Endodermal cell (in vitro differentiated cells): ENCODE results near the gene KCNH5. TPM values are rescaled to one million over a fixed set of nuclear protein-coding genes. Genes with fewer than 3 reads are reported as not detected.
A peak's percentile ranks its signal among the peaks of the same experiment; 100 is the strongest.

Experiments used
- DNase-seq: peaks from one replicate; pipeline ENCODE4 v3.0.0-alpha.2; 2017
- H3K27ac ChIP-seq: 2 replicates; pipeline ENCODE4 v1.5.1; 2013; ENCODE audit warnings: mild to moderate bottlenecking, low read depth, low read length, moderate library complexity
- H3K27me3 ChIP-seq: 2 replicates; pipeline ENCODE4 v1.6.1; 2013; ENCODE audit warnings: mild to moderate bottlenecking, low read length, moderate library complexity; ENCODE audit not compliant: insufficient read depth, control insufficient read depth, poor library complexity, severe bottlenecking
- H3K36me3 ChIP-seq: 2 replicates; pipeline ENCODE4 v1.7.0; 2013; ENCODE audit warnings: mild to moderate bottlenecking, low read length, moderate library complexity; ENCODE audit not compliant: control insufficient read depth, insufficient read depth
- H3K4me1 ChIP-seq: one replicate; pipeline ENCODE4 v1.7.0; 2013; ENCODE audit warnings: low read length; ENCODE audit not compliant: control insufficient read depth, insufficient read depth
- H3K4me3 ChIP-seq: 2 replicates; pipeline ENCODE4 v1.5.1; 2013; ENCODE audit warnings: mild to moderate bottlenecking, low read length, moderate library complexity
- H3K9ac ChIP-seq: 2 replicates; pipeline ENCODE4 v1.6.1; 2013; ENCODE audit warnings: mild to moderate bottlenecking, low read length, moderate library complexity; ENCODE audit not compliant: poor library complexity, severe bottlenecking; ENCODE audit errors: extremely low read depth
- H3K9me3 ChIP-seq: 2 replicates; pipeline ENCODE4 v1.6.1; 2013; ENCODE audit warnings: mild to moderate bottlenecking, low read length, moderate library complexity; ENCODE audit not compliant: control insufficient read depth
- H3K27ac Mint-ChIP-seq: 2 replicates; pipeline ENCODE4 v1.8.0; 2020; ENCODE audit warnings: mixed read lengths
- H3K27me3 Mint-ChIP-seq: 2 replicates; pipeline ENCODE4 v1.8.0; 2021; ENCODE audit warnings: mild to moderate bottlenecking, mixed read lengths; ENCODE audit not compliant: insufficient read depth
- H3K36me3 Mint-ChIP-seq: 2 replicates; pipeline ENCODE4 v1.8.0; 2020; ENCODE audit warnings: low read depth, mixed read lengths
- H3K4me1 Mint-ChIP-seq: 2 replicates; pipeline ENCODE4 v1.8.0; 2020; ENCODE audit warnings: mixed read lengths
- H3K4me3 Mint-ChIP-seq: 2 replicates; pipeline ENCODE4 v1.8.0; 2020; ENCODE audit warnings: mild to moderate bottlenecking, moderate library complexity, mixed read lengths
- H3K9me3 Mint-ChIP-seq: 2 replicates; pipeline ENCODE4 v1.8.0; 2020; ENCODE audit warnings: mild to moderate bottlenecking, mixed read lengths
- WGBS, 2 experiments: methylation state at CpG; one replicate each; pipeline versions ENCODE4 v1.1.5 to v1.1.7; 2013; ENCODE audit warnings: missing lambda C conversion rate in 2 of 2, mixed read lengths in 1 of 2; ENCODE audit not compliant: insufficient coverage in 1 of 2, insufficient read length in 1 of 2; 5-methylcytosine and 5-hydroxymethylcytosine counted together
- total RNA-seq, 2 donors: library from RNA; stranded (reverse); fragmentation: NEBNext Ultra II Directional in 1 of 2; extraction: Animal tissue kit (Norgen Biotek cat#: 25700) in 1 of 2; gene quantifications; 2 replicates in 1 of 2; 3 replicates in 1 of 2; pipeline ENCODE4 v1.2.1, GENCODE V29; 2021
- TF ChIP-seq, protein P1 (sequence below): fragments of 200-600 bp; sonication (generic); conservative IDR thresholded peaks from 2 replicates; pipeline ENCODE4 v1.5.0; 2021; ENCODE audit warnings: antibody characterized with exemption, mild to moderate bottlenecking

KCNH5 gene
- total RNA-seq, 2 donors from 2014 or later: 2.5 to 3.9 TPM

DNA sequence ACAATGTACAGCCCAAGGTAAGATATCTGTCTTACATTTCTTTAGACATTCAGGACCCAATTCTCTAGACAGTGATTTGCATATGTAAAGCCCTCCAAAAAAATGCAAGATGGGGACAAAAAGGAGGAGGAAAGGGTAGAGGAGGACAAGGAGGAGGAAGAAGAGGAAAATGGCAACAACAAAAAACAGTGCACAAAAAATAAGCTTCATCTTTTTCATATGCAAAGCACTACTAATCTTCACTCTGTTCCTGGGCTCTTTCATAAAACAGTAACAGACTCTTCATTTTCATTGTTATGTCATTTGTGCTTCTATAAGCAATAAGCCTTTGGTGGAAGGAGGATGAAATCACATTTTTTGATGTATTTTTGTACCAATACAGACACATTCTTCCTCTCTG is 61.4 kb downstream of the KCNH5 start:
- Histone ChIP-seq H3K27me3 (no peaks in the 10 kb centered on the region), H3K9ac (no peak overlapping the region), H3K27ac (no peak overlapping the region), H3K4me3 (no peak overlapping the region), H3K36me3 (peaks cover 5% of the 10 kb centered on the region), H3K4me1 (no peaks in the 10 kb centered on the region), H3K9me3 (peaks cover 5% of the 10 kb centered on the region)
- Mint-ChIP-seq H3K27me3 (no peaks in the 10 kb centered on the region), H3K9me3 (no peaks in the 10 kb centered on the region), H3K4me1 (no peaks in the 10 kb centered on the region), H3K4me3 (no peak overlapping the region), H3K36me3 (peaks cover 12% of the 10 kb centered on the region), H3K27ac (no peak overlapping the region)
- TF ChIP-seq, protein P1, sequence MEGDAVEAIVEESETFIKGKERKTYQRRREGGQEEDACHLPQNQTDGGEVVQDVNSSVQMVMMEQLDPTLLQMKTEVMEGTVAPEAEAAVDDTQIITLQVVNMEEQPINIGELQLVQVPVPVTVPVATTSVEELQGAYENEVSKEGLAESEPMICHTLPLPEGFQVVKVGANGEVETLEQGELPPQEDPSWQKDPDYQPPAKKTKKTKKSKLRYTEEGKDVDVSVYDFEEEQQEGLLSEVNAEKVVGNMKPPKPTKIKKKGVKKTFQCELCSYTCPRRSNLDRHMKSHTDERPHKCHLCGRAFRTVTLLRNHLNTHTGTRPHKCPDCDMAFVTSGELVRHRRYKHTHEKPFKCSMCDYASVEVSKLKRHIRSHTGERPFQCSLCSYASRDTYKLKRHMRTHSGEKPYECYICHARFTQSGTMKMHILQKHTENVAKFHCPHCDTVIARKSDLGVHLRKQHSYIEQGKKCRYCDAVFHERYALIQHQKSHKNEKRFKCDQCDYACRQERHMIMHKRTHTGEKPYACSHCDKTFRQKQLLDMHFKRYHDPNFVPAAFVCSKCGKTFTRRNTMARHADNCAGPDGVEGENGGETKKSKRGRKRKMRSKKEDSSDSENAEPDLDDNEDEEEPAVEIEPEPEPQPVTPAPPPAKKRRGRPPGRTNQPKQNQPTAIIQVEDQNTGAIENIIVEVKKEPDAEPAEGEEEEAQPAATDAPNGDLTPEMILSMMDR: no peak
- DNase-seq: no peak

DNA sequence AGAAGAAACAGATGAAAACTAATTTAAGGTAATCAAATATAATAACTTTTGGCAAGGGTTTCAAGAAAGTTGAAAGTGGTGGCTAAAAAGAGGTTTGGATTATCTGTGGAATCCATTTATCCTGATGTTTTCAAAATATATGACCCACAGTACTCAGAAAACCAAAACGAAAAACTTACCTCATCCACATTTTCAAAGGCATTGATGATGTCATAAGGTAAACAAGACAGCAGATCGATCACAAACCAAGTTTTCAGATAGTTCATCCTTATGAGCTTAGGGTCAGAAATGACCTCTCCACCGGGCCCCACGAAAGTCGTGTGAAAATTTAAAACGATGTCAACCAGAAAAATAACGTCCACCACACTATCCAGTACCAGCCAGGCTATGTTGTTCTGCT is 64.6 kb downstream of the KCNH5 start:
- H3K36me3 ChIP-seq: peaks cover 5% of the 10 kb centered on the region
- H3K9me3 ChIP-seq: peaks cover 5% of the 10 kb centered on the region
- no peaks in the 10 kb centered on the region for H3K4me1 ChIP-seq
- TF ChIP-seq, protein P1: no peak
- Mint-ChIP-seq H3K27me3 (no peaks in the 10 kb centered on the region), H3K36me3 (peaks cover 12% of the 10 kb centered on the region), H3K9me3 (no peaks in the 10 kb centered on the region), H3K4me1 (peaks cover 4% of the 10 kb centered on the region), H3K4me3 (no peak overlapping the region), H3K27ac (no peak overlapping the region)
- H3K9ac ChIP-seq: no peak overlapping the region
- H3K27ac ChIP-seq: no peak overlapping the region
- H3K4me3 ChIP-seq: peak overlapping the region; percentile 10
- H3K27me3 ChIP-seq: no peaks in the 10 kb centered on the region
- 93 to 98% methylated on average over 5 to 7 of the region's 7 CpGs for WGBS, 2 experiments
- DNase-seq: no peak

DNA sequence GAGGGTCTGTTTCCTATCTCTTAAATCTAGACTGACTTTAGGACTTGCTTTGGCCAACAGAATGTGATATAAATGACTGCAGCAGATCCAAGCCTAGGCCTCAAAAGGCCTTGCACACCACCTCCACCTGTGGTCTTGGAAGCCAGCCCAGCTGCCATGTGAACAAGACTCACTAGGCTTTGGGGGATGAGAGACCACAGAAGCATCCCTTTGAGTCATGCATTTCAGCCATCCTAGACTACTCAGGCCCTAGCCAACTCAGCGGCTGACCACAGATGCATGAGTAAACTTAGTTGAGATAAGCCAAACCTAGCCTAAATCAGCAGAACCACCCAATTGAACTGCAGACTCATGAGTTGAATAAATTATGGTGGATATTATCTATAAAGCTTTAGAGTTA is 87.7 kb downstream of the KCNH5 start:
- 100% methylated on average over 1 of the region's 1 CpG for WGBS, 2 experiments
- TF ChIP-seq, protein P1: no peak
- no peaks in the 10 kb centered on the region for H3K36me3 Mint-ChIP-seq

More for the DNA sequence above, 87.7 kb downstream of the KCNH5 start:
- Histone ChIP-seq H3K4me3 (no peak overlapping the region), H3K4me1 (no peaks in the 10 kb centered on the region), H3K9me3 (no peaks in the 10 kb centered on the region), H3K9ac (no peak overlapping the region), H3K27ac (no peak overlapping the region), H3K36me3 (no peaks in the 10 kb centered on the region), H3K27me3 (no peaks in the 10 kb centered on the region)
- H3K27ac Mint-ChIP-seq: no peak overlapping the region
- no peak overlapping the region for H3K4me3 Mint-ChIP-seq
- DNase-seq: no peak
- H3K9me3 Mint-ChIP-seq: no peaks in the 10 kb centered on the region
- no peaks in the 10 kb centered on the region for H3K27me3 Mint-ChIP-seq
- no peaks in the 10 kb centered on the region for H3K4me1 Mint-ChIP-seq
